ENCODE data around the gene SLC35A1. TPM values are rescaled to one million over a fixed set of nuclear protein-coding genes. Genes with fewer than 3 reads are reported as not detected.
A peak's percentile ranks its signal among the peaks of the same experiment; 100 is the strongest.

Gene SLC35A1
- polyA plus RNA-seq, 1 donor from 2014 or later, result 20.1 TPM

GRCh38 chr6:87494761-87495422 is 22.1 kb downstream of the SLC35A1 start:
- peaks cover 4% of the 10 kb centered on the region for H3K36me3 Mint-ChIP-seq
- H3K9me3 Mint-ChIP-seq, result no peaks in the 10 kb centered on the region
- H3K4me1 Mint-ChIP-seq, result peaks cover 6 to 9% (median 7%) of the 10 kb centered on the region in 3 donors
- no peaks in the 10 kb centered on the region for H3K27me3 Mint-ChIP-seq
- peak overlapping the region in 1 of 3 donors; percentile 26 for H3K27ac Mint-ChIP-seq
- H3K4me3 Mint-ChIP-seq, result no peak overlapping the region

DNA sequence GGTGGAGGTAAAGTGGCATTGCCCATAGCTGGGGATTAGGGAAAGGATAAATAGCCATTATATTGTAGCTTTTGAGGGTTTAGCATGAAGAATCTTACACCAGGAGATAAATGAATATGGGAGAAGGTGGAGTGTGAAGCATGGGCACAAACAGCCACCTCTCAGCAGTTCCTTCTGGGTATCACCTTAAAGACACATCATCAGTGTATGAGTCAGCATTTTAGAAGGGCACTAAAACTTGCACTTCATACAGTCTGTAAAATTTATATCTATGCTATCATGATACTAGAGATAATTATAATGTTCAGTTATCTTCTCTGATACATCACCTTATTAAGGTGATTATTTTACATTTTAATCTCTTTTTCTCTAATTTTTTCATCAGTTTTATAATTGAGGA is 25.3 kb downstream of the SLC35A1 start:
- Mint-ChIP-seq H3K9me3 (no peaks in the 10 kb centered on the region), H3K27me3 (no peaks in the 10 kb centered on the region), H3K36me3 (peaks cover 2% of the 10 kb centered on the region), H3K4me1 (peaks cover 6 to 9% (median 7%) of the 10 kb centered on the region in 3 donors), H3K27ac (peak overlapping the region in 1 of 3 donors; percentile 13), H3K4me3 (no peak overlapping the region)

DNA sequence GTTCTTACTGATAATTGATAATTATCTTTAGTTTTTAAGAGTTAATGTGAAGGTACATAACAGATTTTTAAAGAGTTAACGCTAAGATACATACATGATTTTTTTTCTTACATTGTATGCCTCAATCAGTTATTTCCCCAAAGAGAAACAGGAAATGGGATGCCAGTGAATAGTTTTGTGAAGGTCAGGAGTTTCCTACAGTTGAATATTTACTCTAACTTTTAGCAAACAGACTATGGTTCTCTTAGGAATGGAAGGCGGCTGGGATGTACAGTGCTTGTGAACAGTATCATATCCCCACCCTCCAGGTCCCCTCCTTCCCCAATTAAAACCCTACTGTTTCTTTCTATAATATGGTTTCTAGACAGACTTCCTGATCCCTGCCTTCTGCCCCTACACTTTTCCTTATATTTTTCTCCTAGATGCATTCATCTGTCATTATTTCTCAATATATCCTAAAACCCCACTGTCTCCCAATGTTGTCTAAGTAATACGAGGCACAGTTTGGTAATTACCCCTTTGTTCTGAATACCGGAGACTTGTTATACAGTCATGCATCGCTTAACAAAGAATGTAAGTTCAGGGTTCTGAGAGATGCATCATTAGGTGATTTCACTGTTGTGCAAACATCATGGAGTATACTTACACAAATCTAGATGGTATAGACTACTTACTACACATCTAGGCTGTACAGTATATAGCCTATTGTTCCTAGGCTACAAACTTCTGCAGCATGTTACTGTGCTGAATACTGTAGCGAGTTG is 29.2 kb downstream of the SLC35A1 start:
- Mint-ChIP-seq H3K9me3 (no peaks in the 10 kb centered on the region), H3K4me1 (peaks cover 0 to 7% (median under 1%) of the 10 kb centered on the region in 3 donors), H3K27ac (no peak overlapping the region), H3K36me3 (no peaks in the 10 kb centered on the region), H3K4me3 (no peak overlapping the region), H3K27me3 (no peaks in the 10 kb centered on the region)

GRCh38 chr6:87504441-87504840 is 31.7 kb downstream of the SLC35A1 start:
- Mint-ChIP-seq H3K4me1 (peaks cover 0 to 5% (median 0%) of the 10 kb centered on the region in 3 donors), H3K4me3 (no peak overlapping the region), H3K27ac (peak overlapping the region in 1 of 3 donors; percentile 6), H3K9me3 (no peaks in the 10 kb centered on the region), H3K36me3 (no peaks in the 10 kb centered on the region), H3K27me3 (no peaks in the 10 kb centered on the region)

DNA sequence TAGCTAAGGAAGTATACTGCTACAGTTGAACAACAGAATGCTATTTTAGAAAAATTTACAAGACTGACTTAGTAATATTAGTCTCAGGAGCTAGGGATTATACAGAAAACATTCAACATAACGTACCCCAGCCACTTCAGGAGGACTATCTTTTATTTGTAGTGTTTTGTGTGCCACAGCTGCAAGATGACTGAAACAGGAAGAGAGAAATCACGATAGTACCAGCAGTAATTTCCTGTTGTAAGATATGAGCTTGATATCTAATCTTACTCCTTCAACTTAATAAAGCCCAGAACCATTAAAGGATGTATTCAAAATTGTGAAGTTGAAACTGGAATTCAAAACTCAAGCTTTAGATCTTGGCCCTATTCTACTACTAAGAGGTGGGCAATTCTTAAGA is 42.1 kb downstream of the SLC35A1 start:
- Mint-ChIP-seq H3K27me3 (no peaks in the 10 kb centered on the region), H3K36me3 (no peaks in the 10 kb centered on the region), H3K9me3 (no peaks in the 10 kb centered on the region), H3K4me3 (no peak overlapping the region), H3K27ac (peak overlapping the region in 1 of 3 donors; percentile 8), H3K4me1 (peaks cover 0 to 3% (median 0%) of the 10 kb centered on the region in 3 donors)

- no peaks in the 10 kb centered on the region for H3K9me3 Mint-ChIP-seq
Observed at GRCh38 chr6:87518453-87518852, 45.7 kb downstream of the SLC35A1 start.

DNA sequence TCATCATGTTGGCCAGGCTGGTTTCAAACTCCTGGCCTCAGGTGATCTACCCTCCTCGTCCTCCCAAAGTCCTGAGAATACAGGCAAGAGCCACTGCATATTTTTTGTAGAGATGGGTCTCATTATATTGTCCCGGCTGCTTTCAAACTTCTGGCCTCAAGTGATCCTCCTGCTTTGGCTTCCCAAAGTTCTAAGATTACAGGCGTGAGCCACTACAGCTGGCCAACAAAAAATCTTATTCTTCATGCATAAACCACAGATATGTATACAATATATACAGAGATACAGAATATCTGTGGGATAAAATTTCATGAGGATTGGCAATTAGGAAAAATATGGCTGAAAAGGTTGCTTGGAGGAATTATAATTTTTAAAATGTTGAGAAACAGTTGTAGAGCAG is 49.9 kb downstream of the SLC35A1 start:
- Mint-ChIP-seq H3K36me3 (peaks cover 4% of the 10 kb centered on the region), H3K4me3 (no peak overlapping the region), H3K4me1 (peaks cover 0 to 4% (median 0%) of the 10 kb centered on the region in 3 donors), H3K27me3 (no peaks in the 10 kb centered on the region), H3K27ac (no peak overlapping the region), H3K9me3 (peaks cover 0 to 2% (median 0%) of the 10 kb centered on the region in 3 donors)

More at GRCh38 chr6:87518453-87518852, 45.7 kb downstream of the SLC35A1 start:
- Mint-ChIP-seq H3K27me3 (no peaks in the 10 kb centered on the region), H3K27ac (peak overlapping the region in 1 of 3 donors; percentile 67), H3K4me1 (peaks cover 0 to 3% (median 0%) of the 10 kb centered on the region in 3 donors), H3K4me3 (no peak overlapping the region), H3K36me3 (peaks cover 2% of the 10 kb centered on the region)

- no peak overlapping the region for H3K4me3 Mint-ChIP-seq
- peaks cover 0 to 2% (median 0%) of the 10 kb centered on the region in 3 donors for H3K9me3 Mint-ChIP-seq
- no peaks in the 10 kb centered on the region for H3K27me3 Mint-ChIP-seq
- peaks cover 0 to 10% (median 2%) of the 10 kb centered on the region in 3 donors for H3K4me1 Mint-ChIP-seq
- peak overlapping the region in 1 of 3 donors; percentile 7 for H3K27ac Mint-ChIP-seq
- peaks cover 5% of the 10 kb centered on the region for H3K36me3 Mint-ChIP-seq
Observed at GRCh38 chr6:87529221-87529620, 56.4 kb downstream of the SLC35A1 start.

DNA sequence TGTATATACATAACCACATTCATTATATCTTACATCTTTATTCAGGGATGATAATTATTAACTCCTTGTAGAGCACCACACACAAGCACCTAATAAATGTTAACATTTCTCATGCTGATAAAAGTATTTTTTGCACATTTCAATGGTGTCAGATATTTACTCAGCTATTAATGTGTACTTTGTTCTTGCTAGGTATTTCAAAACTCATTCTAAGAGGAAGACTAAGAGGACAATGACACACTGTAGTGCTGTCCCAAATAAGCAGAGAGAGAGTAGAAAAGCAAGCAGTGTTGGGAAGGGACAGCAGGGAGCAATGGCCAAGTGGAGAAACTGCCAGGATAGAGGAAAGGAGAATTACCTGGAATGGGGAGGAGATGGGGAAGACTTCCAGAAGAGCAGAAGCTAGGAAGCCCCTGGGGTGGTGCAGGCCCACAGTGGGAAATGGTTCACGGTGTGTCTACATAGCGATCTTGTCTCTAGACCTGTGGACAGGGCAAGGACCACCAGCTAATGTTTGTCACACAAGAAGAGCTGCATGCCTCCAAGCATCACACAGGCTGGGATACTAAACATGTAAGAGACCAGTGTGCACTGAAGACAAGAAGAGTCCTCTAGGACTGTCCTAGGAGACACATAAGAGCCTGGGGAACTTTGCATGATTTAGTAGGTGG is 61.7 kb downstream of the SLC35A1 start:
- peak overlapping the region in 1 of 3 donors; percentile 8 for H3K27ac Mint-ChIP-seq
- H3K36me3 Mint-ChIP-seq, result peaks cover 3% of the 10 kb centered on the region
- H3K27me3 Mint-ChIP-seq, result no peaks in the 10 kb centered on the region
- H3K4me3 Mint-ChIP-seq, result no peak overlapping the region
- peaks cover 0 to 3% (median 0%) of the 10 kb centered on the region in 3 donors for H3K9me3 Mint-ChIP-seq
- H3K4me1 Mint-ChIP-seq, result peaks cover 7 to 10% (median 10%) of the 10 kb centered on the region in 3 donors

DNA sequence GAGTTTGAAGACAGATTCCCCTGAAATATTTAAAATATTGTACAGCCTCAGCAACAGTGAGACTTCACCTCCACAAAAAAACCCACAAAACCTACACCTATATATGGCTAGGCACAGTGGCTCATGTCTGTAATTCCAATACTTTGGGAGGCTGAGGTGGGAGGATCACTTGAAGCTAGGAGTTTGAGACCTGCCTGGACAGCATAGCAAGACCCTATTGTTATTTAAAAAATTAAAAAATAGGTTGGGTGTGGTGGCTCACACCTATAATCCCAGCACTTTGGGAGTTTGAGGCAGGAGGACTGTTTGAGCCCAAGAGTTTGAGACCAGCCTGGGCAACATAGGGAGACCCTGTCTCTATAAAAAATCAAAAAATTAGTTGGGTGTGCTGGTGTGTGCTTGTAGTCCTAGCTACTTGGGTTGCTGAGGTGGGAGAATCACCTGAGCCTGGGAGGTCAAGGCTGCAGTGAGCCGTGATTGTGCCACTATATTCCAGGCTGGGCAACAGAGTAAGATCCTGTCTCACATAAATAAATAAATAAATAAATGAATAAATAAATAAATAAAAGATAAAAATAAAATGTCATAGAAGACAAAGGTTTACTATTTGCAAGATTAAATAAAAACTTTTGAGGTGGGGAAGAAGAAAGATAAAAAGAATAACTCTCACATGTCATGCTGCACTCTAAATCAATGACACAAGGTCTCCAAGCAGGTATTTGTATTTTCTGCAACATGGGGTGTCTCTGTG is 65.9 kb downstream of the SLC35A1 start:
- H3K36me3 Mint-ChIP-seq, result peaks cover 15% of the 10 kb centered on the region
- H3K27ac Mint-ChIP-seq, result no peak overlapping the region
- H3K4me3 Mint-ChIP-seq, result peak overlapping the region in 1 of 4 donors; percentile 34
- peaks cover 7 to 11% (median 10%) of the 10 kb centered on the region in 3 donors for H3K4me1 Mint-ChIP-seq
- peaks cover 0 to 9% (median 5%) of the 10 kb centered on the region in 3 donors for H3K9me3 Mint-ChIP-seq
- H3K27me3 Mint-ChIP-seq, result no peaks in the 10 kb centered on the region

DNA sequence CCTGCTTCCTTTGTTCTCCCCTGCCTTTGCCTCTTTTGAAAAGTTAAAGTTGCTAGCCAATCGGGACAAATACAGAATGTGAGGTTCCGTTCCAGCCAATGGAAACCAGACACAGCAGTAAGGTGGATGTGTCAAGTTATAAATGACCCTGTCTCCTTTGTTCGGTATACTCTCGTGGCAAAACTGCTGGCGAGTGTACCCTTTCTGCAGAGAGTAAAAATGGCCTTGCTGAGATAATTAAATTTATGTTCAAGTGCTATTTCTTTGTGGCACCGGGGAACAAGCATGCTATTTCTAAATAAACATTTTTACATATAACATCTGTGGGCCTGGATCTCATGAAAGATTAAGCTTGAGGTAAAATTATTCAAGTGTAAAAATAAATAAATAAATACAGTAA is 66.8 kb downstream of the SLC35A1 start:
- no peak overlapping the region for H3K27ac Mint-ChIP-seq
- no peaks in the 10 kb centered on the region for H3K27me3 Mint-ChIP-seq
- H3K4me3 Mint-ChIP-seq, result no peak overlapping the region
- peaks cover 15% of the 10 kb centered on the region for H3K36me3 Mint-ChIP-seq
- H3K9me3 Mint-ChIP-seq, result peaks cover 0 to 9% (median 5%) of the 10 kb centered on the region in 3 donors
- peaks cover 6 to 13% (median 7%) of the 10 kb centered on the region in 3 donors for H3K4me1 Mint-ChIP-seq

- Mint-ChIP-seq H3K36me3 (peaks cover 16% of the 10 kb centered on the region), H3K27ac (peak overlapping the region in 2 of 3 donors; percentile 31 to 43), H3K4me3 (no peak overlapping the region), H3K27me3 (no peaks in the 10 kb centered on the region), H3K9me3 (peaks cover 0 to 9% (median 5%) of the 10 kb centered on the region in 3 donors), H3K4me1 (peaks cover 5 to 13% (median 7%) of the 10 kb centered on the region in 3 donors)
Observed at GRCh38 chr6:87540539-87540938, 67.8 kb downstream of the SLC35A1 start.

GRCh38 chr6:87541041-87541440 is 68.3 kb downstream of the SLC35A1 start:
- H3K36me3 Mint-ChIP-seq, result peaks cover 16% of the 10 kb centered on the region
- H3K4me1 Mint-ChIP-seq, result peaks cover 5 to 13% (median 7%) of the 10 kb centered on the region in 3 donors
- no peaks in the 10 kb centered on the region for H3K27me3 Mint-ChIP-seq
- H3K27ac Mint-ChIP-seq, result peak overlapping the region in 1 of 3 donors; percentile 31
- peaks cover 0 to 9% (median 5%) of the 10 kb centered on the region in 3 donors for H3K9me3 Mint-ChIP-seq
- H3K4me3 Mint-ChIP-seq, result no peak overlapping the region

- peak overlapping the region in 1 of 4 donors; percentile 17 for H3K4me3 Mint-ChIP-seq
- peaks cover 0 to 9% (median 5%) of the 10 kb centered on the region in 3 donors for H3K9me3 Mint-ChIP-seq
- no peaks in the 10 kb centered on the region for H3K27me3 Mint-ChIP-seq
- peaks cover 5 to 12% (median 6%) of the 10 kb centered on the region in 3 donors for H3K4me1 Mint-ChIP-seq
- H3K36me3 Mint-ChIP-seq, result peaks cover 16% of the 10 kb centered on the region
- H3K27ac Mint-ChIP-seq, result peak overlapping the region in 1 of 3 donors; percentile 31
Observed at GRCh38 chr6:87541744-87542143, 69.0 kb downstream of the SLC35A1 start.
